Measurements from ENCODE around the gene PGGHG. TPM values are rescaled to one million over a fixed set of nuclear protein-coding genes. Genes with fewer than 3 reads are reported as not detected.

PGGHG gene
- polyA plus RNA-seq, 1 experiment = 13.2 TPM

GRCh38 chr11:291281-292210 is 2.6 kb downstream of the PGGHG start:
- TF ChIP-seq CTCF (IDR thresholded peaks at IDR 0.05; ENCODE audit: insufficient read depth, low read depth, low read length) = no peak
- DNase-seq (ENCODE audit: low read depth) = no peak
- POLR2A ChIA-PET = no interaction called here
- Histone ChIP-seq H3K36me3 (ENCODE audit: control insufficient read depth, insufficient read depth, low read length) (peaks cover 5% of the 10 kb centered on the region), H3K27me3 (ENCODE audit: control insufficient read depth, insufficient read depth, low read length) (peaks cover 9% of the 10 kb centered on the region), H3K4me3 (ENCODE audit: low read depth, low read length) (no peak overlapping the region)
- CTCF ChIA-PET = interaction anchor here (0.6 to 2.3 kb wide), 2 partner anchors 14 to 41 kb away, joined by 8 to 11 read pairs; no protein-coding TSS in a partner anchor

GRCh38 chr11:292211-293121 is 3.5 kb downstream of the PGGHG start:
- no peak for DNase-seq (ENCODE audit: low read depth)
- no peak for TF ChIP-seq CTCF (IDR thresholded peaks at IDR 0.05; ENCODE audit: insufficient read depth, low read depth, low read length)
- POLR2A ChIA-PET = no interaction called here

GRCh38 chr11:293271-293851 is 4.4 kb downstream of the PGGHG start:
- no peak overlapping the region for H3K4me3 ChIP-seq (ENCODE audit: low read depth, low read length)
- H3K36me3 ChIP-seq (ENCODE audit: control insufficient read depth, insufficient read depth, low read length) = peaks cover 5% of the 10 kb centered on the region
- DNase-seq (ENCODE audit: low read depth) = no peak
- ChIA-PET CTCF (interaction anchor here (1.1 to 2.7 kb wide), 2 partner anchors 12 kb away, joined by 3 to 23 read pairs; no protein-coding TSS in a partner anchor), POLR2A (no interaction called here)
- no peaks in the 10 kb centered on the region for H3K27me3 ChIP-seq (ENCODE audit: control insufficient read depth, insufficient read depth, low read length)
- TF ChIP-seq CTCF (IDR thresholded peaks at IDR 0.05; ENCODE audit: insufficient read depth, low read depth, low read length) = no peak

More at GRCh38 chr11:292211-293121, 3.5 kb downstream of the PGGHG start:
- Histone ChIP-seq H3K4me3 (ENCODE audit: low read depth, low read length) (no peak overlapping the region), H3K27me3 (ENCODE audit: control insufficient read depth, insufficient read depth, low read length) (peaks cover 7% of the 10 kb centered on the region), H3K36me3 (ENCODE audit: control insufficient read depth, insufficient read depth, low read length) (peaks cover 5% of the 10 kb centered on the region)
- CTCF ChIA-PET = interaction anchor here (1.1 kb wide), 1 partner anchor 13 kb away, joined by 3 read pairs; no protein-coding TSS in a partner anchor

- DNase-seq (ENCODE audit: low read depth) = no peak
- CTCF ChIA-PET = interaction anchor here (2.7 kb wide), 1 partner anchor 11 kb away, joined by 23 read pairs; no protein-coding TSS in a partner anchor
- H3K36me3 ChIP-seq (ENCODE audit: control insufficient read depth, insufficient read depth, low read length) = peaks cover 5% of the 10 kb centered on the region
- H3K27me3 ChIP-seq (ENCODE audit: control insufficient read depth, insufficient read depth, low read length) = no peaks in the 10 kb centered on the region
- TF ChIP-seq CTCF (IDR thresholded peaks at IDR 0.05; ENCODE audit: insufficient read depth, low read depth, low read length) = no peak
- POLR2A ChIA-PET = no interaction called here
- H3K4me3 ChIP-seq (ENCODE audit: low read depth, low read length) = no peak overlapping the region
Observed at GRCh38 chr11:293852-294661, 5.1 kb downstream of the PGGHG start.
